ENCODE data around the gene SULT1E1.

GRCh38 chr4:69811166-69811565 lies 48.8 kb downstream of the SULT1E1 start:
- TF ChIP-seq, protein P1, sequence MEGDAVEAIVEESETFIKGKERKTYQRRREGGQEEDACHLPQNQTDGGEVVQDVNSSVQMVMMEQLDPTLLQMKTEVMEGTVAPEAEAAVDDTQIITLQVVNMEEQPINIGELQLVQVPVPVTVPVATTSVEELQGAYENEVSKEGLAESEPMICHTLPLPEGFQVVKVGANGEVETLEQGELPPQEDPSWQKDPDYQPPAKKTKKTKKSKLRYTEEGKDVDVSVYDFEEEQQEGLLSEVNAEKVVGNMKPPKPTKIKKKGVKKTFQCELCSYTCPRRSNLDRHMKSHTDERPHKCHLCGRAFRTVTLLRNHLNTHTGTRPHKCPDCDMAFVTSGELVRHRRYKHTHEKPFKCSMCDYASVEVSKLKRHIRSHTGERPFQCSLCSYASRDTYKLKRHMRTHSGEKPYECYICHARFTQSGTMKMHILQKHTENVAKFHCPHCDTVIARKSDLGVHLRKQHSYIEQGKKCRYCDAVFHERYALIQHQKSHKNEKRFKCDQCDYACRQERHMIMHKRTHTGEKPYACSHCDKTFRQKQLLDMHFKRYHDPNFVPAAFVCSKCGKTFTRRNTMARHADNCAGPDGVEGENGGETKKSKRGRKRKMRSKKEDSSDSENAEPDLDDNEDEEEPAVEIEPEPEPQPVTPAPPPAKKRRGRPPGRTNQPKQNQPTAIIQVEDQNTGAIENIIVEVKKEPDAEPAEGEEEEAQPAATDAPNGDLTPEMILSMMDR (IDR thresholded peaks at IDR 0.05; ENCODE audit: insufficient read depth, low read depth, low read length) = no peak
- TF ChIP-seq EZH2 (IDR thresholded peaks at IDR 0.05; ENCODE audit: insufficient read depth, low read length) = no peak
